Mesendoderm (in vitro differentiated cells): ENCODE results near the gene FGG. TPM values are rescaled to one million over a fixed set of nuclear protein-coding genes. Genes with fewer than 3 reads are reported as not detected.
A peak's percentile ranks its signal among the peaks of the same experiment; 100 is the strongest.

ENCODE experiments used
- DNase-seq: peaks from one replicate; pipeline ENCODE4 v3.0.0; 2013
- H2AK5ac ChIP-seq: 2 replicates; pipeline ENCODE4 v1.6.1; 2013; ENCODE audit warnings: low read length, inconsistent platforms
- H2BK120ac ChIP-seq: 2 replicates; pipeline ENCODE4 v1.6.1; 2013; ENCODE audit warnings: low read depth, mild to moderate bottlenecking, low read length, moderate library complexity, mixed read lengths
- H2BK15ac ChIP-seq: replicated peaks from 2 replicates; pipeline ENCODE4 v1.6.1; 2013; ENCODE audit warnings: low read depth, mild to moderate bottlenecking, moderate library complexity
- H2BK5ac ChIP-seq: 2 replicates; pipeline ENCODE4 v1.6.1; 2013; ENCODE audit warnings: low read length, inconsistent platforms
- H3K18ac ChIP-seq: 2 replicates; pipeline ENCODE4 v1.6.1; 2013; ENCODE audit warnings: mild to moderate bottlenecking, low read length, mixed read lengths
- H3K23ac ChIP-seq: one replicate; pipeline ENCODE4 v1.6.1; 2013; ENCODE audit warnings: low read length
- H3K27ac ChIP-seq: 2 replicates; pipeline ENCODE4 v1.5.1; 2013; ENCODE audit warnings: low read depth, mild to moderate bottlenecking, inconsistent platforms, low read length, moderate library complexity
- H3K27me3 ChIP-seq: 2 replicates; pipeline ENCODE4 v1.6.1; 2013; ENCODE audit warnings: low read length, control low read depth, mild to moderate bottlenecking, inconsistent platforms; ENCODE audit not compliant: insufficient read depth, poor library complexity
- H3K36me3 ChIP-seq: 2 replicates; pipeline ENCODE4 v1.6.1; 2013; ENCODE audit warnings: low read length, inconsistent platforms; ENCODE audit not compliant: control insufficient read depth, insufficient read depth
- H3K4ac ChIP-seq: one replicate; pipeline ENCODE4 v1.6.1; 2013; ENCODE audit warnings: low read depth, mild to moderate bottlenecking, low read length, moderate library complexity
- H3K4me1 ChIP-seq: 2 replicates; pipeline ENCODE4 v1.6.1; 2013; ENCODE audit warnings: low read depth, low read length, inconsistent platforms; ENCODE audit not compliant: control insufficient read depth
- H3K4me2 ChIP-seq: 2 replicates; pipeline ENCODE4 v1.6.1; 2013; ENCODE audit warnings: low read length
- H3K4me3 ChIP-seq: 2 replicates; pipeline ENCODE4 v1.5.1; 2013; ENCODE audit warnings: mild to moderate bottlenecking, low read length
- H3K56ac ChIP-seq: one replicate; pipeline ENCODE4 v1.6.1; 2013; ENCODE audit warnings: low read length
- H3K79me1 ChIP-seq: 2 replicates; pipeline ENCODE4 v1.6.1; 2013; ENCODE audit warnings: low read length, inconsistent platforms
- H3K79me2 ChIP-seq: 2 replicates; pipeline ENCODE4 v1.6.1; 2013; ENCODE audit warnings: mild to moderate bottlenecking, low read length; ENCODE audit not compliant: control insufficient read depth, insufficient read depth
- H3K9ac ChIP-seq: 2 replicates; pipeline ENCODE4 v1.6.1; 2013; ENCODE audit warnings: low read length, inconsistent platforms
- H4K5ac ChIP-seq: one replicate; pipeline ENCODE4 v1.6.1; 2013; ENCODE audit warnings: low read length
- H4K8ac ChIP-seq: one replicate; pipeline ENCODE4 v1.6.1; 2013; ENCODE audit warnings: low read depth, mild to moderate bottlenecking, control low read depth, low read length, moderate library complexity
- WGBS: extraction: QIAGEN DNeasy Blood & Tissue Kit; methylation state at CpG from one replicate; pipeline ENCODE4 v1.1.7; 2013; ENCODE audit warnings: low lambda C conversion rate, missing lambda C conversion rate; ENCODE audit not compliant: insufficient coverage; ENCODE audit errors: extremely low coverage; 5-methylcytosine and 5-hydroxymethylcytosine counted together
- polyA plus RNA-seq, 2 experiments: library from polyadenylated mRNA; stranded (reverse); fragments of 200-250 nt; gene quantifications; one replicate each; pipeline ENCODE4 v1.2.3, GENCODE V29; 2013

The FGG gene
- 0.08 TPM for polyA plus RNA-seq (2013, experiment 1 of 2)
- polyA plus RNA-seq (2013, experiment 2 of 2): 0.06 TPM

DNA sequence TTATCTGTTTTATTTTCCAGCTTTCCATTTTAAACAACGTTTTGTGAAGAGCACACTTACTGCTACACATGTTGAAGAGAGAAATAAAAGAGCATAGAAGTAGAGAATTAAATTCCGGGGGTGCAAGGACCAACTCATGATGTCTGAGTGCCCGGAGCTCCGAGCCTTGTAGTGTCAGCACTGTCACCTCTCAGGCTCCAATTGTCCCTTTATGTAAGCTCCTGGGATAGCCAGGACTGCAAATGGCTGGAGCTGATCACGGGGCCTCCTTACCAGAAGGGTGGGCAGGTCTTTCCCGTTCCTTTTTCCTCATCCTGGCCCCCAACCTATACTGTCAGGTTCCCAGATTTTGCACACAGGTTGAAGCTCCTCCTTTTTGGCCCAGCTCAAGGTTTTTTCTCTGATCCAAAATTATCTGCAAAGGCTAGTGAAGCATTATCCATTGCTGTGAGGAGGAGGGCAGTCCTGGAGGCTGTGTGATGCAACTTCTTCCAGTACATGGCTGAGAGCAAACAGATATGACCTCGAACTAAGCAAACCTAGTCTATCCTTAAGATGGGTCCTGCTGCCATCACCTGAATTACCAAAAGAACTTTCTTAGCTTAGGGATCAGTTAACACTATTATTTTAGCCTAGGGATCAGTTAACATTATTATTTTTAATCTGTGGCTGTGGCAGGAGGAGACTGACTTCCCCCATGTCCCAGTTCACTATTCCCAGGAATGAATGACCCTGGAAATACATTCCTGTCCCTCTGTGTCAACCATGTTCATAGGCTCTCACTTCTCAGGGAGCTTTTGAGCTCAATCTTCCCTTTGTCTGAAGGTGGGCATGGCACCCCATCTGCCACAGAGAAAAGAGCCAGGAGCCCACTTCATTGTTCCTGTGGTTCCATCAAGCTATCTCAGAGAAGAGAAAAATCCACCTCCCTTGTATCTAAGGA, at the start of gene FGG:
Gene FGG, minus strand, starts transcription at position 185 of the 943 bp plus-strand sequence. Its CDS starts 47 bp downstream, at position 138.
- Histone ChIP-seq H3K18ac (no peak within 1 kb of the TSS), H2BK120ac (no peak within 1 kb of the TSS), H2BK5ac (no peak within 1 kb of the TSS), H3K9ac (no peak within 1 kb of the TSS), H3K4me2 (no peak within 1 kb of the TSS), H2BK15ac (no peak within 1 kb of the TSS), H3K79me2 (no peaks in the 10 kb centered on the region), H2AK5ac (no peak within 1 kb of the TSS), H4K8ac (no peak within 1 kb of the TSS), H3K4ac (no peak within 1 kb of the TSS), H3K23ac (no peak within 1 kb of the TSS), H3K27ac (no peak within 1 kb of the TSS), H4K5ac (no peak within 1 kb of the TSS), H3K56ac (no peak within 1 kb of the TSS), H3K4me3 (no peak within 1 kb of the TSS), H3K4me1 (no peaks in the 10 kb centered on the region), H3K79me1 (no peaks in the 10 kb centered on the region), H3K27me3 (no peaks in the 10 kb centered on the region), H3K36me3 (no peaks in the 10 kb centered on the region)
- whole genome bisulfite sequencing: no CpG with 5 or more reads among the region's 7 CpGs
- no peak for DNase-seq

DNA sequence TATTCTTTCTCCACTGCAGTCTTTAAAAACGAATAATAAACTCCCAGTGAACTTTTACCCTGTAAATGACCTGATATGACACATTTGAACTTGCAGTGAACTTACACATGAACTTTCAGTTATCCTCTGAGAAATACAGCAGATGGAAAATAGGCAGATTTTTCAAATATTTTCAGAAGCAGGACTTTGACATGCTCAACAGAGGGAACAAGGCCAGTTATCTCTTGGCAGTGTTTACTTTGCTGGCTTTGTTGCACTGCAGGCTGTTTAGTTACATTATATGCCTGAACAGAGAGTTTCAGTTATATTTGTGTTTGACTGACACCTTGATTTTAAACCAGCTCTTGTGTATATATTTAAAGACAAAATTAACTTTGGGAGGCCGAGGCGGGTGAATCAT, 47.6 kb upstream of the FGG start:
- H3K79me2 ChIP-seq: no peaks in the 10 kb centered on the region
- DNase-seq: no peak
- no peak overlapping the region for H2AK5ac ChIP-seq
- no peak overlapping the region for H2BK5ac ChIP-seq
- H3K9ac ChIP-seq: no peak overlapping the region
- no CpG with 5 or more reads among the region's 3 CpGs for WGBS
- H2BK15ac ChIP-seq: no peak overlapping the region
- H3K4me1 ChIP-seq: no peaks in the 10 kb centered on the region
- H4K8ac ChIP-seq: no peak overlapping the region
- no peak overlapping the region for H3K23ac ChIP-seq
- no peak overlapping the region for H3K4me3 ChIP-seq
- no peak overlapping the region for H3K18ac ChIP-seq
- H3K56ac ChIP-seq: no peak overlapping the region
- no peaks in the 10 kb centered on the region for H3K79me1 ChIP-seq
- H3K4ac ChIP-seq: no peak overlapping the region
- H3K4me2 ChIP-seq: no peak overlapping the region
- no peaks in the 10 kb centered on the region for H3K27me3 ChIP-seq
- H3K27ac ChIP-seq: no peak overlapping the region
- no peak overlapping the region for H2BK120ac ChIP-seq
- H3K36me3 ChIP-seq: no peaks in the 10 kb centered on the region
- H4K5ac ChIP-seq: no peak overlapping the region

GRCh38 chr4:154658680-154659405, 46.4 kb upstream of the FGG start:
- no CpG with 5 or more reads among the region's 11 CpGs for WGBS
- no peak overlapping the region for H4K8ac ChIP-seq
- H2AK5ac ChIP-seq: no peak overlapping the region
- no peak for DNase-seq
- no peak overlapping the region for H3K4ac ChIP-seq
- H3K79me2 ChIP-seq: no peaks in the 10 kb centered on the region
- no peaks in the 10 kb centered on the region for H3K27me3 ChIP-seq
- no peaks in the 10 kb centered on the region for H3K79me1 ChIP-seq
- no peak overlapping the region for H3K4me3 ChIP-seq
- H3K18ac ChIP-seq: no peak overlapping the region
- no peak overlapping the region for H2BK15ac ChIP-seq
- no peak overlapping the region for H3K4me2 ChIP-seq
- no peaks in the 10 kb centered on the region for H3K4me1 ChIP-seq
- H2BK5ac ChIP-seq: no peak overlapping the region
- H2BK120ac ChIP-seq: no peak overlapping the region
- no peak overlapping the region for H3K56ac ChIP-seq
- no peaks in the 10 kb centered on the region for H3K36me3 ChIP-seq
- no peak overlapping the region for H3K23ac ChIP-seq
- no peak overlapping the region for H3K9ac ChIP-seq
- H3K27ac ChIP-seq: no peak overlapping the region
- H4K5ac ChIP-seq: no peak overlapping the region

DNA sequence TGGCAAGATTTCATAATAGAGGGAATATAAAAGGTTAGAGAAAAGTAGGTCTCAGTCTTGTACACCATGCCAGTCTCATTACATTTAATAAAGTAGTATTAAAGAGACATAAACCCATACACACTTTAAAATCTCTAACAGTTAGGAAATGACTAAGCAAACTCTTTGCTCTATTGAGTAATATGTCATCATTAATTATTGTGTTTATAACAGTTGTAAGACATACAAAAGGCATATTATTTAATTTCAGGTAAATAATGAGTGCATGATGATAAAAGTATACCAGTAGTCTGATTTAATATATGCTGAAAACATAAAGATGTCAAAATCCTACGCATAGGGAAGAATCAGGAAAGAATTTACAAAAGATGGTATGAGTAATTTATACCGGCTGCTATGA, 31.0 kb upstream of the FGG start:
- no peak overlapping the region for H3K4me3 ChIP-seq
- WGBS: no CpG with 5 or more reads among the region's 2 CpGs

GRCh38 chr4:154642373-154643009, 30.0 kb upstream of the FGG start:
- Histone ChIP-seq H2BK120ac (no peak overlapping the region), H3K27me3 (no peaks in the 10 kb centered on the region), H2BK5ac (no peak overlapping the region), H3K9ac (no peak overlapping the region), H3K27ac (no peak overlapping the region), H3K36me3 (no peaks in the 10 kb centered on the region), H3K56ac (no peak overlapping the region), H3K79me1 (no peaks in the 10 kb centered on the region), H3K4me3 (no peak overlapping the region), H2BK15ac (no peak overlapping the region), H3K23ac (no peak overlapping the region), H3K4me2 (no peak overlapping the region), H3K4ac (no peak overlapping the region), H3K4me1 (no peaks in the 10 kb centered on the region), H2AK5ac (no peak overlapping the region), H4K5ac (no peak overlapping the region), H4K8ac (no peak overlapping the region), H3K79me2 (no peaks in the 10 kb centered on the region), H3K18ac (no peak overlapping the region)
- no CpG with 5 or more reads among the region's 5 CpGs for WGBS
- DNase-seq: peak; percentile 56

More for the DNA sequence above, 31.0 kb upstream of the FGG start:
- no peak overlapping the region for H3K4me2 ChIP-seq
- no peaks in the 10 kb centered on the region for H3K79me2 ChIP-seq
- H3K4ac ChIP-seq: no peak overlapping the region
- H2AK5ac ChIP-seq: no peak overlapping the region
- no peak overlapping the region for H3K9ac ChIP-seq
- no peak overlapping the region for H3K27ac ChIP-seq
- H2BK5ac ChIP-seq: no peak overlapping the region
- H3K23ac ChIP-seq: no peak overlapping the region
- no peak overlapping the region for H2BK120ac ChIP-seq
- no peak overlapping the region for H3K18ac ChIP-seq
- H4K5ac ChIP-seq: no peak overlapping the region
- no peak for DNase-seq
- no peaks in the 10 kb centered on the region for H3K36me3 ChIP-seq
- H3K27me3 ChIP-seq: no peaks in the 10 kb centered on the region
- no peaks in the 10 kb centered on the region for H3K79me1 ChIP-seq
- no peak overlapping the region for H2BK15ac ChIP-seq
- no peak overlapping the region for H4K8ac ChIP-seq
- H3K56ac ChIP-seq: no peak overlapping the region
- no peaks in the 10 kb centered on the region for H3K4me1 ChIP-seq
